HCT116 (cell line): ENCODE data around the gene HMGCL. TPM values are rescaled to one million over a fixed set of nuclear protein-coding genes. Genes with fewer than 3 reads are reported as not detected.

Experiments used
- ATAC-seq: fragments of 200-7000 bp; cut with Tn5 transposase; 2 replicates; pipeline ENCODE4 v1.9.1; 2020; ENCODE audit warnings: mild to moderate bottlenecking, moderate library complexity
- BruUV-seq: library from RNA; stranded (reverse); fragments of 400-500 nt; replicated peaks from 2 replicates; lab custom pipeline; 2021; lab: Mats Ljungman, UMichigan
- CTCF ChIA-PET: fragments of 300-600 bp; sonication (Branson Sonifier 250); formaldehyde crosslinking; loops from one replicate; lab custom pipeline; 2021; ENCODE audit warnings: antibody characterized with exemption; lab: Charles Lee
- POLR2A ChIA-PET: fragments of 300-600, 350-600 bp; sonication (Branson Sonifier 250); formaldehyde crosslinking; loops from one replicate; lab custom pipeline; 2021; ENCODE audit warnings: antibody characterized with exemption; lab: Charles Lee
- RAD21 ChIA-PET, 2 experiments: fragments of 300-600 bp; sonication (Branson Sonifier 250); formaldehyde crosslinking; loops; one replicate each; lab custom pipeline; 2023; ENCODE audit warnings: low total read pairs in 2 of 2; ENCODE audit not compliant: uncharacterized antibody in 2 of 2, unreplicated experiment in 2 of 2, low non-redundant PET in 1 of 2; lab: Charles Lee
- DNase-seq: peaks from one replicate; pipeline ENCODE4 v3.0.0-alpha.2; 2010; ENCODE audit warnings: low read depth, low spot score
- H2AFZ ChIP-seq: fragments of 200-600 bp; shearing (Covaris generic), sonication (generic); 2 replicates; pipeline ENCODE4 v1.6.1; 2017; ENCODE audit warnings: low read depth, mixed run types, mixed read lengths, antibody characterized with exemption, low read length; ENCODE audit not compliant: poor library complexity, severe bottlenecking
- H3K27ac ChIP-seq: 2 replicates; pipeline ENCODE4 v1.5.1; 2012; ENCODE audit warnings: low read depth, low read length
- H3K27me3 ChIP-seq: fragments of 200-600 bp; sonication (generic); 2 replicates; pipeline ENCODE4 v1.6.1; 2016; ENCODE audit warnings: mixed run types, low read length, mixed read lengths; ENCODE audit not compliant: insufficient read depth
- H3K36me3 ChIP-seq, 2 experiments: fragments of 200-500 bp in 1 of 2; fragments of 200-600 bp in 1 of 2; sonication (Bioruptor generic) in 1 of 2; sonication (generic) in 1 of 2; 2 replicates each; pipeline versions ENCODE4 v1.5.1 to v1.6.1; 2014 to 2016; ENCODE audit warnings: low read length in 2 of 2, inconsistent platforms in 1 of 2, mixed read lengths in 1 of 2, mixed run types in 1 of 2; ENCODE audit not compliant: insufficient read depth in 2 of 2, control insufficient read depth in 1 of 2
- H3K4me1 ChIP-seq, 2 experiments: fragments of 200-600 bp in 1 of 2; sonication (generic) in 1 of 2; 2 replicates each; pipeline versions ENCODE4 v1.5.1 to v1.6.1; 2012 to 2017; ENCODE audit warnings: low read length in 2 of 2, inconsistent platforms in 1 of 2, mild to moderate bottlenecking in 1 of 2, mixed read lengths in 1 of 2, mixed run types in 1 of 2, moderate library complexity in 1 of 2; ENCODE audit not compliant: insufficient read depth in 2 of 2, control insufficient read depth in 1 of 2
- H3K4me2 ChIP-seq: fragments of 200-600 bp; sonication (generic); 2 replicates; pipeline ENCODE4 v1.6.1; 2017; ENCODE audit warnings: mixed run types, low read length, mixed read lengths
- H3K4me3 ChIP-seq, 2 experiments: fragments of 200-600 bp in 1 of 2; sonication (generic) in 1 of 2; replicated peaks in 1 of 2; 2 replicates each; pipeline ENCODE4 v1.5.1; 2011 to 2016; ENCODE audit warnings: low read length in 2 of 2, control low read depth in 1 of 2, low read depth in 1 of 2, mild to moderate bottlenecking in 1 of 2, mixed read lengths in 1 of 2, mixed run types in 1 of 2
- H3K79me2 ChIP-seq: fragments of 200-600 bp; sonication (generic); 2 replicates; pipeline ENCODE4 v1.6.1; 2017; ENCODE audit warnings: mild to moderate bottlenecking, mixed run types, low read length, moderate library complexity, mixed read lengths; ENCODE audit not compliant: insufficient read depth
- H3K9ac ChIP-seq: fragments of 200-600 bp; sonication (generic); 2 replicates; pipeline ENCODE4 v1.6.1; 2016; ENCODE audit warnings: low read length, mixed read lengths
- H3K9me2 ChIP-seq: fragments of 200-600 bp; sonication (generic), shearing (Covaris generic); 2 replicates; pipeline ENCODE4 v1.6.1; 2017; ENCODE audit warnings: mixed run types, mild to moderate bottlenecking, moderate library complexity; ENCODE audit not compliant: insufficient read depth
- H3K9me3 ChIP-seq, 2 experiments: fragments of 200-500 bp in 1 of 2; fragments of 200-600 bp in 1 of 2; sonication (Bioruptor generic) in 1 of 2; sonication (generic) in 1 of 2; 2 replicates each; pipeline ENCODE4 v1.6.1; 2014 to 2017; ENCODE audit warnings: low read length in 2 of 2, mixed read lengths in 2 of 2, inconsistent platforms in 1 of 2, low read depth in 1 of 2, mild to moderate bottlenecking in 1 of 2, mixed run types in 1 of 2, moderate library complexity in 1 of 2; ENCODE audit not compliant: control insufficient read depth in 1 of 2, insufficient read depth in 1 of 2
- H4K20me1 ChIP-seq: fragments of 200-600 bp; sonication (generic), shearing (Covaris generic); 2 replicates; pipeline ENCODE4 v1.6.1; 2017; ENCODE audit warnings: mixed run types, mild to moderate bottlenecking, moderate library complexity; ENCODE audit not compliant: insufficient read depth
- CBX3 ChIP-seq: IDR thresholded peaks from 2 replicates; pipeline ENCODE4 v1.6.1; 2012; ENCODE audit warnings: low read depth
- FOSL1 ChIP-seq: IDR thresholded peaks from 2 replicates; pipeline ENCODE4 v1.6.1; 2012; ENCODE audit warnings: low read depth
- RAD21 ChIP-seq: IDR thresholded peaks from 2 replicates; pipeline ENCODE4 v1.6.1; 2012; ENCODE audit warnings: low read depth, mild to moderate bottlenecking
- SRF ChIP-seq: IDR thresholded peaks from 2 replicates; pipeline ENCODE4 v1.6.1; 2012; ENCODE audit warnings: low read depth
- TCF7L2 ChIP-seq: IDR thresholded peaks from 2 replicates; pipeline ENCODE4 v1.7.0; 2011; ENCODE audit warnings: borderline replicate concordance, inconsistent platforms; ENCODE audit not compliant: insufficient read depth, insufficient read length; ENCODE audit errors: extremely low read depth
- ZNF274 ChIP-seq: fragments of 200-500 bp; sonication (Bioruptor generic); IDR thresholded peaks from 2 replicates; pipeline ENCODE4 v1.6.1; 2014; ENCODE audit warnings: mild to moderate bottlenecking, low read depth, low read length, inconsistent platforms
- intact Hi-C: fragments of 100-400 bp; cut with micrococcal nuclease; formaldehyde crosslinking; loops from 2 replicates; pipeline ENCODE4 v1.10.0; 2022
- total RNA-seq: library from RNA; stranded (reverse); gene quantifications from one replicate; pipeline ENCODE4 v1.2.1, GENCODE V29; 2021; ENCODE audit not compliant: unreplicated experiment
- TF ChIP-seq, protein P1 (sequence below): IDR thresholded peaks from 2 replicates; pipeline ENCODE4 v1.6.1; 2012
- TF ChIP-seq, protein P2 (sequence below): IDR thresholded peaks from 2 replicates; pipeline ENCODE4 v1.6.1; 2012

HMGCL gene
- total RNA-seq, 1 experiment from 2014 or later: 36.2 TPM

DNA sequence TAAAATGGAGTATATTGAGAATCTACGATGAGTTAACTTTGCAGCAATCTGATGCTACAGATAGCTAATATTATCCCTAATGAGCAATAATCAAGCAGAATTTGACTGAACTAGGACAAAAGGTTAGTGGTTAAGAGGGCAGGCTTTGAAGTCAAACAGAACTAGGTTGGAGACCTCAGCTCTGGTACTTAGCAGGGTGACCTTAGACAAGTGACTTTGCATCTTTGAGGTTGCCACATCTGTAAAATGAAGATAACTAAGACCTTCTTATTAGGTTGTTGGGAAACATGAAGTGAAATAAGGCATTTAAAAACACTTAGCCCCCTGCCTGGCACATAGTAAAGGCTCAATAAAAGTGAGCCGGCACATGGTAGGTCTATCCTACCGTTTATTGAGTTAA is 47.2 kb upstream of the HMGCL start:
- Histone ChIP-seq H3K4me1 (peaks cover 4 to 9% of the 10 kb centered on the region in 2 experiments; a peak in 2 of 4 replicates), H3K9ac (no peak overlapping the region), H3K27ac (no peak overlapping the region), H3K36me3 (no peaks in the 10 kb centered on the region), H3K9me2 (no peaks in the 10 kb centered on the region), H3K27me3 (no peaks in the 10 kb centered on the region), H4K20me1 (no peaks in the 10 kb centered on the region), H2AFZ (no peak overlapping the region), H3K79me2 (no peaks in the 10 kb centered on the region), H3K9me3 (no peaks in the 10 kb centered on the region), H3K4me2 (no peak overlapping the region), H3K4me3 (no peak overlapping the region)
- DNase-seq (no peak), ATAC-seq (no peak)
- no peak for TF ChIP-seq TCF7L2
- intact Hi-C loops: no loop called here
- ChIA-PET POLR2A (no interaction called here), RAD21 (no interaction called here), CTCF (no interaction called here)
- no TSS peak for BruUV-seq

GRCh38 chr1:23869051-23869450 is 43.8 kb upstream of the HMGCL start:
- H3K36me3 ChIP-seq: no peaks in the 10 kb centered on the region
- intact Hi-C loops: loop anchor here (2.0 to 5.0 kb wide), 2 partner anchors 60 to 97 kb away; no protein-coding TSS in a partner anchor
- H3K4me3 ChIP-seq: no peak overlapping the region
- no peaks in the 10 kb centered on the region for H3K27me3 ChIP-seq
- CTCF ChIA-PET: no interaction called here
- H3K9me3 ChIP-seq: no peaks in the 10 kb centered on the region
- DNase-seq: no peak
- no peak overlapping the region for H3K27ac ChIP-seq
- POLR2A ChIA-PET: no interaction called here
- no TSS peak for BruUV-seq
- peak overlapping the region; percentile 100 for H2AFZ ChIP-seq
- ATAC-seq: no peak
- H3K4me1 ChIP-seq: peaks cover 34 to 39% of the 10 kb centered on the region in 2 experiments
- no peak overlapping the region; the same call in 1 of the 2 replicates for H3K4me2 ChIP-seq
- H3K9me2 ChIP-seq: no peaks in the 10 kb centered on the region
- RAD21 ChIA-PET: no interaction called here
- no peak overlapping the region for H3K9ac ChIP-seq
- TF ChIP-seq FOSL1 (no peak), ZNF274 (no peak), SRF (no peak), CBX3 (no peak), RAD21 (no peak)
- TF ChIP-seq, protein P1, sequence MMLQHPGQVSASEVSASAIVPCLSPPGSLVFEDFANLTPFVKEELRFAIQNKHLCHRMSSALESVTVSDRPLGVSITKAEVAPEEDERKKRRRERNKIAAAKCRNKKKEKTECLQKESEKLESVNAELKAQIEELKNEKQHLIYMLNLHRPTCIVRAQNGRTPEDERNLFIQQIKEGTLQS: no peak
- TF ChIP-seq, protein P2, sequence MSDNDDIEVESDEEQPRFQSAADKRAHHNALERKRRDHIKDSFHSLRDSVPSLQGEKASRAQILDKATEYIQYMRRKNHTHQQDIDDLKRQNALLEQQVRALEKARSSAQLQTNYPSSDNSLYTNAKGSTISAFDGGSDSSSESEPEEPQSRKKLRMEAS: no peak
- peaks cover 4% of the 10 kb centered on the region; the same call in 1 of the 2 replicates for H3K79me2 ChIP-seq
- no peaks in the 10 kb centered on the region for H4K20me1 ChIP-seq
